Neuronal stem cell (in vitro differentiated cells): Measurements from ENCODE around the gene EIF2AK3.
"Not testable (repeated sequence)": the region's sequence is repeated elsewhere in the genome, so short reads cannot be mapped to it uniquely, and the experiment has no call there.

Experiments
- DNase-seq: peaks from one replicate; pipeline ENCODE4 v3.0.0-alpha.2; 2013; ENCODE audit warnings: low spot score
- H2AFZ ChIP-seq: one replicate; pipeline ENCODE4 v1.6.1; 2013; ENCODE audit warnings: mild to moderate bottlenecking, low read length, inconsistent platforms
- H2AK5ac ChIP-seq: 2 replicates; pipeline ENCODE4 v1.6.1; 2013; ENCODE audit warnings: low read depth, mild to moderate bottlenecking, inconsistent platforms, low read length, moderate library complexity, mixed read lengths
- H2BK120ac ChIP-seq: 2 replicates; pipeline ENCODE4 v1.6.1; 2013; ENCODE audit warnings: low read depth, mild to moderate bottlenecking, inconsistent platforms, low read length, moderate library complexity, mixed read lengths
- H2BK12ac ChIP-seq: one replicate; pipeline ENCODE4 v1.6.1; 2013; ENCODE audit warnings: low read length, inconsistent platforms
- H2BK15ac ChIP-seq: 2 replicates; pipeline ENCODE4 v1.6.1; 2013; ENCODE audit warnings: mild to moderate bottlenecking, low read length, inconsistent platforms, mixed read lengths
- H2BK5ac ChIP-seq: one replicate; pipeline ENCODE4 v1.6.1; 2013; ENCODE audit warnings: inconsistent platforms, mild to moderate bottlenecking, low read length, moderate library complexity
- H3K14ac ChIP-seq: one replicate; pipeline ENCODE4 v1.6.1; 2013; ENCODE audit warnings: low read length, inconsistent platforms
- H3K18ac ChIP-seq: 2 replicates; pipeline ENCODE4 v1.6.1; 2013; ENCODE audit warnings: low read length, inconsistent platforms
- H3K23ac ChIP-seq: 2 replicates; pipeline ENCODE4 v1.6.1; 2013; ENCODE audit warnings: low read depth, mild to moderate bottlenecking, mixed read lengths, low read length, inconsistent platforms; ENCODE audit not compliant: poor library complexity
- H3K27ac ChIP-seq: replicated peaks from 3 replicates; pipeline ENCODE4 v1.5.1; 2013; ENCODE audit warnings: low read length, inconsistent platforms
- H3K27me3 ChIP-seq, 3 experiments: 2 replicates each; pipeline ENCODE4 v1.6.1; 2013; ENCODE audit warnings: low read length in 3 of 3, mild to moderate bottlenecking in 2 of 3, inconsistent platforms in 1 of 3, low read depth in 1 of 3, mixed read lengths in 1 of 3, moderate library complexity in 1 of 3; ENCODE audit not compliant: control insufficient read depth in 3 of 3, insufficient read depth in 3 of 3
- H3K36me3 ChIP-seq, 2 donors: replicated peaks in 1 of 2; 2 replicates each; pipeline ENCODE4 v1.6.1; 2013; ENCODE audit warnings: low read length in 2 of 2; ENCODE audit not compliant: control insufficient read depth in 2 of 2, insufficient read depth in 2 of 2
- H3K4ac ChIP-seq: 2 replicates; pipeline ENCODE4 v1.6.1; 2013; ENCODE audit warnings: inconsistent platforms, mild to moderate bottlenecking, low read length, moderate library complexity
- H3K4me1 ChIP-seq, 2 donors: 1 replicate in 1 of 2; 2 replicates in 1 of 2; pipeline ENCODE4 v1.6.1; 2013; ENCODE audit warnings: low read length in 2 of 2, low read depth in 1 of 2; ENCODE audit not compliant: control insufficient read depth in 2 of 2, insufficient read depth in 1 of 2
- H3K4me2 ChIP-seq: one replicate; pipeline ENCODE4 v1.6.1; 2013; ENCODE audit warnings: mild to moderate bottlenecking, low read length, inconsistent platforms; ENCODE audit not compliant: insufficient read depth, poor library complexity, severe bottlenecking
- H3K4me3 ChIP-seq, 2 donors: 2 replicates each; pipeline ENCODE4 v1.5.1; 2013; ENCODE audit warnings: low read length in 2 of 2, mild to moderate bottlenecking in 2 of 2, inconsistent platforms in 1 of 2, moderate library complexity in 1 of 2
- H3K79me1 ChIP-seq: one replicate; pipeline ENCODE4 v1.6.1; 2013; ENCODE audit warnings: low read depth, mild to moderate bottlenecking, inconsistent platforms, low read length, moderate library complexity
- H3K9ac ChIP-seq: one replicate; pipeline ENCODE4 v1.6.1; 2013; ENCODE audit warnings: mild to moderate bottlenecking, low read depth, low read length, inconsistent platforms; ENCODE audit not compliant: poor library complexity
- H3K9me3 ChIP-seq, 2 donors: replicated peaks in 1 of 2; 2 replicates each; pipeline versions ENCODE3 to v1.6.1; 2013; ENCODE audit warnings: low read length in 2 of 2, mild to moderate bottlenecking in 2 of 2, inconsistent platforms in 1 of 2, low read depth in 1 of 2, mixed read lengths in 1 of 2, moderate library complexity in 1 of 2; ENCODE audit not compliant: control insufficient read depth in 2 of 2, insufficient read depth in 1 of 2
- H4K8ac ChIP-seq: one replicate; pipeline ENCODE4 v1.6.1; 2013; ENCODE audit warnings: low read depth, mild to moderate bottlenecking, inconsistent platforms, low read length, moderate library complexity
- H4K91ac ChIP-seq: one replicate; pipeline ENCODE4 v1.6.1; 2013; ENCODE audit warnings: low read length, low read depth, mild to moderate bottlenecking, inconsistent platforms; ENCODE audit not compliant: poor library complexity
- WGBS, 2 donors: extraction: QIAGEN DNeasy Blood & Tissue Kit; methylation state at CpG; one replicate each; pipeline ENCODE4 v1.1.7; 2013; ENCODE audit warnings: missing lambda C conversion rate in 2 of 2, mixed read lengths in 1 of 2; ENCODE audit not compliant: insufficient read length in 2 of 2, insufficient replicate concordance in 1 of 2; ENCODE audit errors: extremely low coverage in 2 of 2; 5-methylcytosine and 5-hydroxymethylcytosine counted together

EIF2AK3 gene

GRCh38 chr2:88624477-88624876, 2.8 kb downstream of the EIF2AK3 start:
- WGBS, 2 donors, result no CpG with 5 or more reads among the region's 4 CpGs
- no peaks in the 10 kb centered on the region for H3K9me3 ChIP-seq

GRCh38 chr2:88623831-88624465, 3.3 kb downstream of the EIF2AK3 start:
- WGBS, 2 donors, result no CpG with 5 or more reads among the region's 11 CpGs
- not testable (repeated sequence) for H2BK12ac ChIP-seq, H3K4me3 ChIP-seq, H3K36me3 ChIP-seq, H3K27me3 ChIP-seq, H4K8ac ChIP-seq, H3K27ac ChIP-seq, H3K18ac ChIP-seq, H2BK120ac ChIP-seq, H3K4me2 ChIP-seq, H3K23ac ChIP-seq, H2BK15ac ChIP-seq, H3K79me1 ChIP-seq, H3K14ac ChIP-seq, H2BK5ac ChIP-seq, H2AFZ ChIP-seq, H3K9ac ChIP-seq, H3K4me1 ChIP-seq, H4K91ac ChIP-seq, H3K4ac ChIP-seq, H3K9me3 ChIP-seq, DNase-seq, H2AK5ac ChIP-seq

More at GRCh38 chr2:88624477-88624876, 2.8 kb downstream of the EIF2AK3 start:
- no peak overlapping the region for H3K4me2 ChIP-seq
- no peak overlapping the region for H4K91ac ChIP-seq
- no peak overlapping the region for H2AFZ ChIP-seq
- no peak overlapping the region for H3K18ac ChIP-seq
- peaks cover 2 to 7% of the 10 kb centered on the region in 2 donors for H3K4me1 ChIP-seq
- no peak overlapping the region for H2BK12ac ChIP-seq
- no peak overlapping the region for H4K8ac ChIP-seq
- peaks cover 5% of the 10 kb centered on the region for H3K79me1 ChIP-seq
- no peak overlapping the region for H2AK5ac ChIP-seq
- H3K36me3 ChIP-seq, result no peaks in the 10 kb centered on the region
- no peak overlapping the region for H3K4me3 ChIP-seq
- no peak overlapping the region for H3K23ac ChIP-seq
- no peak overlapping the region for H3K9ac ChIP-seq
- no peaks in the 10 kb centered on the region for H3K27me3 ChIP-seq
- H3K4ac ChIP-seq, result no peak overlapping the region
- H3K27ac ChIP-seq, result no peak overlapping the region
- no peak for DNase-seq
- H2BK15ac ChIP-seq, result no peak overlapping the region
- no peak overlapping the region for H2BK5ac ChIP-seq
- H2BK120ac ChIP-seq, result no peak overlapping the region
- H3K14ac ChIP-seq, result no peak overlapping the region

- H2BK12ac ChIP-seq, result no peak overlapping the region
- no peak overlapping the region for H2BK15ac ChIP-seq
- H3K4me1 ChIP-seq, result peaks cover 2 to 7% of the 10 kb centered on the region in 2 donors
- no peak overlapping the region for H2AK5ac ChIP-seq
- H4K91ac ChIP-seq, result no peak overlapping the region
- no peak overlapping the region for H3K4ac ChIP-seq
- no peak for DNase-seq
- peaks cover 5% of the 10 kb centered on the region for H3K79me1 ChIP-seq
- no peak overlapping the region for H3K4me3 ChIP-seq
- no peaks in the 10 kb centered on the region for H3K9me3 ChIP-seq
- WGBS, 2 donors, result no CpG with 5 or more reads among the region's 1 CpG
- no peak overlapping the region for H2BK120ac ChIP-seq
- H3K18ac ChIP-seq, result no peak overlapping the region
- H3K27me3 ChIP-seq, result no peaks in the 10 kb centered on the region
- no peak overlapping the region for H3K4me2 ChIP-seq
- no peak overlapping the region for H3K14ac ChIP-seq
- no peak overlapping the region for H2BK5ac ChIP-seq
- H3K36me3 ChIP-seq, result no peaks in the 10 kb centered on the region
- no peak overlapping the region for H3K23ac ChIP-seq
- no peak overlapping the region for H4K8ac ChIP-seq
- H2AFZ ChIP-seq, result no peak overlapping the region
- H3K27ac ChIP-seq, result no peak overlapping the region
- H3K9ac ChIP-seq, result no peak overlapping the region
Observed at GRCh38 chr2:88622307-88622706, 5.0 kb downstream of the EIF2AK3 start.

GRCh38 chr2:88621432-88621831, 5.8 kb downstream of the EIF2AK3 start:
- Histone ChIP-seq H4K8ac (no peak overlapping the region), H3K4me2 (no peak overlapping the region), H2BK120ac (no peak overlapping the region), H2AK5ac (no peak overlapping the region), H3K14ac (no peak overlapping the region), H3K27ac (no peak overlapping the region), H3K4me3 (no peak overlapping the region), H3K18ac (no peak overlapping the region), H3K9me3 (no peaks in the 10 kb centered on the region), H3K36me3 (no peaks in the 10 kb centered on the region), H3K23ac (no peak overlapping the region), H3K4ac (no peak overlapping the region), H2BK15ac (no peak overlapping the region), H4K91ac (no peak overlapping the region), H2AFZ (no peak overlapping the region), H3K79me1 (no peaks in the 10 kb centered on the region), H3K9ac (no peak overlapping the region), H2BK12ac (no peak overlapping the region), H2BK5ac (no peak overlapping the region), H3K27me3 (no peaks in the 10 kb centered on the region), H3K4me1 (peaks cover 2 to 7% of the 10 kb centered on the region in 2 donors)
- DNase-seq, result no peak
- WGBS, 2 donors, result no CpG with 5 or more reads among the region's 3 CpGs
